Activated naive CD4-positive, alpha-beta T cell treated with anti-CD3 and anti-CD28 coated beads for 36 hours (primary cell): ENCODE measurements around the gene OSBPL3. TPM values are rescaled to one million over a fixed set of nuclear protein-coding genes. Genes with fewer than 3 reads are reported as not detected.

Experiments used
- CTCF ChIA-PET: fragments of 350-600 bp; sonication (Branson Sonifier 250); formaldehyde crosslinking; loops from one replicate; lab custom pipeline; 2021; ENCODE audit warnings: antibody characterized with exemption; lab: Charles Lee
- DNase-seq: peaks from one replicate; pipeline ENCODE4 v3.0.0-alpha.2; 2020
- H3K27ac Mint-ChIP-seq: one replicate; pipeline ENCODE4 v1.8.0; 2021; ENCODE audit warnings: mild to moderate bottlenecking, mixed read lengths
- H3K27me3 Mint-ChIP-seq: one replicate; pipeline ENCODE4 v1.8.0; 2021; ENCODE audit warnings: low read depth, mixed read lengths
- H3K36me3 Mint-ChIP-seq: one replicate; pipeline ENCODE4 v1.8.0; 2021; ENCODE audit warnings: low read depth, mixed read lengths
- H3K4me1 Mint-ChIP-seq: one replicate; pipeline ENCODE4 v1.8.0; 2021; ENCODE audit warnings: low read depth, mixed read lengths
- H3K4me3 Mint-ChIP-seq: one replicate; pipeline ENCODE4 v1.8.0; 2021; ENCODE audit warnings: mild to moderate bottlenecking, moderate library complexity, mixed read lengths
- H3K9me3 Mint-ChIP-seq: one replicate; pipeline ENCODE4 v1.8.0; 2021; ENCODE audit warnings: mixed read lengths
- intact Hi-C: fragments of 100-400 bp; cut with micrococcal nuclease; formaldehyde crosslinking; loops from one replicate; pipeline ENCODE4 v1.15.1; 2023
- total RNA-seq, 2 experiments: library from RNA; stranded (reverse); gene quantifications; one replicate each; pipeline ENCODE4 v1.2.3, GENCODE V29; 2021

Gene OSBPL3
- total RNA-seq, 2 experiments from 2014 or later: 25.1 to 27.9 TPM

GRCh38 chr7:24828891-24829661 is 150.9 kb downstream of the OSBPL3 start:
- Mint-ChIP-seq H3K27me3 (no peaks in the 10 kb centered on the region), H3K4me3 (no peak overlapping the region), H3K4me1 (peaks cover 37% of the 10 kb centered on the region), H3K9me3 (no peaks in the 10 kb centered on the region), H3K36me3 (peaks cover 51% of the 10 kb centered on the region), H3K27ac (no peak overlapping the region)
- CTCF ChIA-PET: interaction anchor here (0.6 to 1.4 kb wide), 4 partner anchors 9 to 102 kb away, joined by 3 to 5 read pairs (median 4); no protein-coding TSS in a partner anchor
- intact Hi-C loops: loop anchor here (1.0 kb wide), 1 partner anchor 8 kb away; no protein-coding TSS in a partner anchor
- DNase-seq: no peak

- Mint-ChIP-seq H3K4me3 (no peak overlapping the region), H3K9me3 (no peaks in the 10 kb centered on the region), H3K27me3 (no peaks in the 10 kb centered on the region), H3K27ac (no peak overlapping the region), H3K36me3 (peaks cover 40% of the 10 kb centered on the region), H3K4me1 (peaks cover 35% of the 10 kb centered on the region)
- CTCF ChIA-PET: interaction anchor here (1.2 to 1.5 kb wide), 2 partner anchors 15 to 244 kb away, joined by 4 to 7 read pairs; no protein-coding TSS in a partner anchor
- no peak for DNase-seq
- intact Hi-C loops: loop anchor here (2.0 kb wide), 1 partner anchor 39 kb away; no protein-coding TSS in a partner anchor
These were observed 152.4 kb downstream of the OSBPL3 start for GRCh38 chr7:24827589-24827988.

GRCh38 chr7:24827027-24827426 is 153.0 kb downstream of the OSBPL3 start:
- DNase-seq: peak; percentile 30
- Mint-ChIP-seq H3K36me3 (peaks cover 40% of the 10 kb centered on the region), H3K27ac (no peak overlapping the region), H3K4me1 (peaks cover 36% of the 10 kb centered on the region), H3K9me3 (no peaks in the 10 kb centered on the region), H3K27me3 (no peaks in the 10 kb centered on the region), H3K4me3 (no peak overlapping the region)
- CTCF ChIA-PET: interaction anchor here (0.5 to 1.5 kb wide), 6 partner anchors 13 to 267 kb away, joined by 3 to 12 read pairs (median 4); no protein-coding TSS in a partner anchor
- intact Hi-C loops: loop anchor here (2.0 kb wide), 1 partner anchor 40 kb away; no protein-coding TSS in a partner anchor

- Mint-ChIP-seq H3K4me1 (peaks cover 40% of the 10 kb centered on the region), H3K27ac (no peak overlapping the region), H3K36me3 (peaks cover 38% of the 10 kb centered on the region), H3K27me3 (no peaks in the 10 kb centered on the region), H3K4me3 (no peak overlapping the region), H3K9me3 (no peaks in the 10 kb centered on the region)
- DNase-seq: no peak
- intact Hi-C loops: loop anchor here (2.0 kb wide), 1 partner anchor 40 kb away; no protein-coding TSS in a partner anchor
- CTCF ChIA-PET: interaction anchor here (0.5 to 1.6 kb wide), 7 partner anchors 14 to 267 kb away, joined by 3 to 12 read pairs (median 4); no protein-coding TSS in a partner anchor
These were observed 153.3 kb downstream of the OSBPL3 start for GRCh38 chr7:24826662-24827020.

GRCh38 chr7:24825931-24826661 is 153.9 kb downstream of the OSBPL3 start:
- peaks cover 40% of the 10 kb centered on the region for H3K4me1 Mint-ChIP-seq
- CTCF ChIA-PET: interaction anchor here (0.6 to 1.6 kb wide), 7 partner anchors 55 to 273 kb away, joined by 3 to 12 read pairs (median 5); no protein-coding TSS in a partner anchor
- no peak for DNase-seq
- no peak overlapping the region for H3K27ac Mint-ChIP-seq
- peaks cover 34% of the 10 kb centered on the region for H3K36me3 Mint-ChIP-seq
- no peak overlapping the region for H3K4me3 Mint-ChIP-seq
- H3K9me3 Mint-ChIP-seq: no peaks in the 10 kb centered on the region
- intact Hi-C loops: loop anchor here (2.0 kb wide), 1 partner anchor 41 kb away; no protein-coding TSS in a partner anchor
- H3K27me3 Mint-ChIP-seq: no peaks in the 10 kb centered on the region

- CTCF ChIA-PET: interaction anchor here (0.6 to 1.6 kb wide), 7 partner anchors 13 to 274 kb away, joined by 3 to 6 read pairs (median 3); no protein-coding TSS in a partner anchor
- Mint-ChIP-seq H3K4me1 (peaks cover 41% of the 10 kb centered on the region), H3K4me3 (no peak overlapping the region), H3K27ac (no peak overlapping the region), H3K9me3 (no peaks in the 10 kb centered on the region), H3K27me3 (no peaks in the 10 kb centered on the region), H3K36me3 (peaks cover 29% of the 10 kb centered on the region)
- no peak for DNase-seq
- intact Hi-C loops: no loop called here
These were observed 154.6 kb downstream of the OSBPL3 start for GRCh38 chr7:24825381-24825794.

DNA sequence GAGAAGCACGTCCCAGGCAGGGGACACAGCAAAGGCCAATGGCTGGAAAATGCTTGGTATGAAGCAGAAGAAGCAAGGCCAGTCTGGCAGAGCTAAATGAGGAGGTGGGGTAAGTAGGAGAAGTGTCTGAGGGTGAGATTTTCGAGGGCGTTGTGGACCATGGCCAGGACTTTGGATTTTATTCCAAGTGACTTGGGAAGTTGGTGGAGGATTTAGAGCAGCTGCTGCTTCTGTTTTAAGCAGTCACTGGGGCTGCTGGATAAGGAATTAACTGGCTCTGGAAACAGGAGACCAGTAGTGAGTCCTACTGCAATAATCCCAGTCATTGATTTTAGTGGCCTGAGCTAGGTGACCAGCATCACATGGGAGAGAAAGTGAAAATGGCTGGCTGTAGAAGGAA is 155.1 kb downstream of the OSBPL3 start:
- H3K4me1 Mint-ChIP-seq: peaks cover 44% of the 10 kb centered on the region
- CTCF ChIA-PET: interaction anchor here (0.8 to 1.1 kb wide), 4 partner anchors 13 to 156 kb away, joined by 3 read pairs; no protein-coding TSS in a partner anchor
- H3K9me3 Mint-ChIP-seq: no peaks in the 10 kb centered on the region
- H3K27ac Mint-ChIP-seq: no peak overlapping the region
- no peak overlapping the region for H3K4me3 Mint-ChIP-seq
- peaks cover 25% of the 10 kb centered on the region for H3K36me3 Mint-ChIP-seq
- DNase-seq: no peak
- no peaks in the 10 kb centered on the region for H3K27me3 Mint-ChIP-seq
- intact Hi-C loops: no loop called here

DNA sequence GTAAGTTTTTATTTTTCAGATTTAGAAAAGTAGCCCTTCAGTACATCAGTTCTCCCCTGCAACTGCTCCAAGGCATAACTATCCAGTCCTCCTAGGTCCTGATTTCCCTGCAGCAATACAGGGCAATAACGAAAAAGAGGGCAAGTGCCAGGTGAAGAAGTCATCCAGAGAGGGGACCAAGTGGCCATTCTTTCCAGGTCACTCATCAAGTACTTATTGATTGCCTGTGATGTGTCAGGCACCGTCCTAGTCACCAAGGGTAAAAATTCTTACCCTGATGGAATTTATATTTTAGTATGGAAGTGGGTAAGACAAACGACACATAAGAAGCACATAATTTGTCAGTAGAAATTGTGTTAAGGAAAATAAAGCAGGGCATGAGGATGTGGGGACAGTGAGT is 155.6 kb downstream of the OSBPL3 start:
- Mint-ChIP-seq H3K27ac (no peak overlapping the region), H3K4me1 (peaks cover 47% of the 10 kb centered on the region), H3K36me3 (peaks cover 27% of the 10 kb centered on the region), H3K27me3 (no peaks in the 10 kb centered on the region), H3K9me3 (no peaks in the 10 kb centered on the region), H3K4me3 (no peak overlapping the region)
- intact Hi-C loops: no loop called here
- CTCF ChIA-PET: no interaction called here
- no peak for DNase-seq

DNA sequence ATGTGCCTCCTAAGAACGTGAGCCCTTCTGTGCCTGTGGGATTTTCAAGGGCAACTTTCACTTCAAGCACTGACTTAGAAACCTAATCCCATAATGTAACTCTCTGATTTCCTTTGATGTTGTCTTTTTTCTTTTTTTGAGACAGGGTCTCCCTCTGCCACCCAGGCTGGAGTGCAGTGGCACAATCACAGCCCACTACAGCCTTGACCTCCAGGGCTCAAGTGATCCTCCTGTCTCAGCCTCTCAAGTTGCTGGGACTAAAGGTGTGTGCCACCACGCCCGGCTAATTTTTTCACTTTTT is 158.3 kb downstream of the OSBPL3 start:
- H3K9me3 Mint-ChIP-seq: no peaks in the 10 kb centered on the region
- CTCF ChIA-PET: interaction anchor here (1.1 to 3.8 kb wide), 19 partner anchors 9 to 300 kb away, joined by 3 to 65 read pairs (median 6); partner anchors contain the start of gene OSBPL3

DNA sequence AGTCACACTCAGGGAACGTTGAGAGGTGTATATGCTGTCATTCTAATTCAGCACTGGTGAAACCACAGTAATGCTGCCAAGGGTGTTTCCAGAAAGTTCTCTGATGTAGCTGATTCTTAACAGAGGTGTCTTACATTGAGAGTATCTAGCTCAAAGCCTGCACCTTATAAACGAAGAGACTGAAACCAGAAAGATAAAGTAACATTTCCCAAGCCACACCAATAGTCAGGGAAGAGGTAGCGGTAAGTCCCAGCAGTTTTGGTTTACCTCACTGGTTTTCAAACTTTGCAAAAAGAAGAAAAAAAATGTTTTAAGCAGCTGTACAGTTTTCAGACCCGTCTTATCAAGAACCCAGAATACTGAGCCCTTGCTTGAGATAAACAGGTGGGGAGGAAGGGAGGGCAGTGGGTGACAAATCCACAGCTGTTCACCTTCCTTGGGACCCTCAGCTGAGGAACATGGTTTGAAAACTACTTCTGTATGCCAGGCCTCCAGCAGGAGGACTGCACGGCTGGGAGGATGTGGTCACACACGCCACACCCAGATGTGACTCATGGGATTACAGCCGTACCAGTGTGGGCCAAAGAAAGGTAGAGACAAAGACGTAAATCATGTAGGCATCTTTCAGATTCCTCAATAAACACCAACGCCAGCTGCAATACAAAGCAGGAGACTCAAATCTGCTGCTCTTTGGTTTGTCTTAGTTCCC is 158.8 kb downstream of the OSBPL3 start:
- CTCF ChIA-PET: interaction anchor here (0.5 to 3.8 kb wide), 48 partner anchors 8 to 300 kb away, joined by 3 to 65 read pairs (median 4); partner anchors contain the start of gene OSBPL3
- peak; percentile 91 for DNase-seq
- intact Hi-C loops: loop anchor here (1.0 kb wide), 14 partner anchors 8 to 304 kb away; partner anchors contain the start of genes CYCS and OSBPL3
- Mint-ChIP-seq H3K9me3 (no peaks in the 10 kb centered on the region), H3K27me3 (no peaks in the 10 kb centered on the region), H3K36me3 (peaks cover 27% of the 10 kb centered on the region), H3K4me3 (peak overlapping the region; percentile 19), H3K4me1 (peaks cover 26% of the 10 kb centered on the region), H3K27ac (peak overlapping the region; percentile 91)

More for the DNA sequence above, 158.3 kb downstream of the OSBPL3 start:
- intact Hi-C loops: loop anchor here (1.0 kb wide), 14 partner anchors 8 to 304 kb away; partner anchors contain the start of genes CYCS and OSBPL3
- H3K4me3 Mint-ChIP-seq: no peak overlapping the region
- H3K27ac Mint-ChIP-seq: peak overlapping the region; percentile 91
- no peaks in the 10 kb centered on the region for H3K27me3 Mint-ChIP-seq
- H3K4me1 Mint-ChIP-seq: peaks cover 31% of the 10 kb centered on the region
- peaks cover 28% of the 10 kb centered on the region for H3K36me3 Mint-ChIP-seq
- DNase-seq: no peak

GRCh38 chr7:24820730-24821044 is 159.3 kb downstream of the OSBPL3 start:
- H3K4me3 Mint-ChIP-seq: peak overlapping the region; percentile 63
- intact Hi-C loops: loop anchor here (1.0 kb wide), 14 partner anchors 9 to 305 kb away; partner anchors contain the start of genes CYCS and OSBPL3
- peak overlapping the region; percentile 91 for H3K27ac Mint-ChIP-seq
- H3K4me1 Mint-ChIP-seq: peaks cover 21% of the 10 kb centered on the region
- no peak for DNase-seq
- CTCF ChIA-PET: interaction anchor here (0.5 to 3.8 kb wide), 48 partner anchors 8 to 301 kb away, joined by 3 to 65 read pairs (median 4); partner anchors contain the start of gene OSBPL3
- H3K9me3 Mint-ChIP-seq: no peaks in the 10 kb centered on the region
- peaks cover 25% of the 10 kb centered on the region for H3K36me3 Mint-ChIP-seq
- no peaks in the 10 kb centered on the region for H3K27me3 Mint-ChIP-seq
